GM21529 (cell line): ENCODE data around the gene HSCB.
"Not testable (repeated sequence)": the region's sequence is repeated elsewhere in the genome, so short reads cannot be mapped to it uniquely, and the experiment has no call there.

Source experiments
- ATAC-seq: cut with Tn5 transposase; IDR thresholded peaks from one replicate; pipeline ENCODE4 v1.9.1; 2021; ENCODE audit not compliant: unreplicated experiment

The HSCB gene

GRCh38 chr22:28738876-28739275 lies 3.0 kb upstream of the HSCB start:
- ATAC-seq, result not testable (repeated sequence)

DNA sequence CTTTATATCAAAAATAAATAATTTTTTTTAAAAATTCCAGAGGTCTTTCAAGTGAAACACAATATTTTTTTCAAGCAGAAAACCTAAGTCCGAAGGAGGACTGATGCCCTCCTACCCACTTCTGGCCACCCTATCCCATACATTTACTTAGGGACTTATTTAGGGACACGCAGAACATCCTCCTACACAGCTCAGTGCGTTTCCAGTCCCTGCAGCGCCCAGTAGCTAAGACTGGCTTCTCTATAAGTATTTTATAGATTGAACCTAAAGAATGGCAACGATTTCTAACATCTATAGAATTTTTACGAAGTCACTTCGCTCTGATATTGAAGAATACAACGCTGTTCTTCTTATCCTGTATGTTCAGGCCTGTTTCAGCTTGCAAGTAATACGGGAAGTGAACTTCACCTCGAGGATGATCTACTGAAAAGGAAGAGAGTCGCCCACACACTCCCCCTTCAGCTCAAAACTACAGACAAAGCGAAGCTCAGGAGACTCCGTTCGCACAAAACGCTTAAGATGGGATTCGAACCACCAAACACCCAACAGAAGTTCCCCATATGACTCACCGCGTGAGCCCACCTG lies 547 bp upstream of the HSCB start:
- no peak for ATAC-seq

DNA sequence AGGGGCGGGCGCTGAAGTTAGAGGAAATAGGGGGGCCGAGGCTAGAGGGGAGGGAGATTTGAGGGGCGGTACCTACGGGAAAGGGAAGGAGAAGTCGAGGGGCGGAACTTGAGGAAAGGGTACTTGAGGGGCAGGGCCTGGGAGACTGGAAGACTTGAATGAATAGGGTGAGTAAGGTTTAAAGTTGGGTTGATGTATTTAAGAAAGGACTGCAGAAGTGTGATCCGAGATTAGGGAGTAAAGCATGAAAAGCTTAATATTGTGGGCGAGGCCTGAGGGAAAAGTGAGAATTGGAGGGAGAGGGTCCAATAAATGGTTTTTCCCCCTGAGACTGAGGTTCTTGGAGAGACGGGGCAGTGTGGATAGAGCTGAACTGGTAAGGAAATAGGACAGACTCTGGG lies 723 bp downstream of the HSCB start:
- no peak for ATAC-seq

DNA sequence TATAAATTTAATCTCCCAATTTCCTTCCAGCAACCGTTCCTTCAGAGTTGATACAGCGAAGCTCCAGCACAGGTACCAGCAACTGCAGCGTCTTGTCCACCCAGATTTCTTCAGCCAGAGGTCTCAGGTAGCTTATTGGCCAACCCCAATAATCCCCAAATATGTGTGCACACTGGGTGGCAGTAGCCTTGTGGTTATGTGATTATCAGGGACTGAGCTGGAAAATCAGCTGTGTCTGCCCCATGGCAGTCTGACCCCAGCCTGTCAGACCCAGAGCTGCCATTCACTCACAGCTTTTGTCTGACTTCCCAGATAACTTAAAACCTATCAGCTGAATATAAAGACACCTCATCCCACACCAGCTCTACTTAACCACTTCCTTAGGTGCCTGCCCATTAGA lies 2.0 kb downstream of the HSCB start:
- ATAC-seq, result no peak

DNA sequence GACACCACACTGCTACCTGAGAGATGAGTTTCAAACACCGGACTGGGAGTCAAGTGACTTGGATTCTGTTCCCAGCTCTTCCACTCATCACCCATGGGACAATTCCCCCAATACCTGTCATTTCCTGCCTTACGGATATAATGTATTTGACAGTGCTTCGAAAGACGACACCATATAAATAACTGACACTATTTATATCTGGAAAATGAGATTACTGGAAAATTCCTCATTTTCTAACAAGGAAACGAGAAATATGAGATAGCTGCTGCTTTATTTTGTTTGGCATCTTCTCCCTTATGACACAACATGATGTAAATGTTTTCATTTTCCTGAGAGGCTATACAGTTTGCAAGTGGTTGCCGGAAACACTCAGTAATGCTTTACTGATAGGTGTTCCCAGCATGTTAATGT lies 8.6 kb downstream of the HSCB start:
- no peak for ATAC-seq

DNA sequence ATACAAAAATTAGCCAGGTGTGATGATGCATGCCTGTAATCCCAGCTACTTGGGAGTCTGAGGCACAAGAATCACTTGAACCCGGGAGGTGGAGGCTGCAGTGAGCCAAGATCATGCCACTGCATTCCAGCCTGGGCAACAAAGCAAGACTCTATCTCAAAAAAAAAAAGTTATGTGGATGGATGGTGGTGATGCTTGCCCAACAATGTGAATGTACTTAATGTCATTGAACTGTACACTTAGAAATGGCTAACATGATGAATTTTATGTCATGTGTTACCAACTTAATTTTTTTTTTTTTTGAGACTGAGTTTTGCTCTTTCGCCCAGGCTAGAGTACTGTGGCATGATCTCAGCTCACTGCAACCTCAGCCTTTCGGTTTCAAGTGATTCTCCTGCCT lies 12.7 kb downstream of the HSCB start:
- ATAC-seq, result not testable (repeated sequence)

- ATAC-seq, result no peak
Observed at GRCh38 chr22:28759861-28760560, 18.2 kb downstream of the HSCB start.

DNA sequence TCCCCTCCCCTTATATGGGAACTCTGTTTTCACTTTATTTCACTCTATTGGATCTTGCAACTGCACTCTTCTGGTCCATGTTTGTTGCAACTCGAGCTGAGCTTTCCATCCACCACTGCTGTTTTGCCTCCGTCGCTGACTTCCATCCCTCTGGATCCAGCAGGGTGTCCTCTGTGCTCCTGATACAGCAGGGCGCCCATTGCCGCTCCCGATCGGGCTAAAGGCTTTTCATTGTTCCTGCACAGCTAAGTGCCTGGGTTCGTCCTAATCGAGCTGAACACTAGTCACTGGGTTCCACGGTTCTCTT lies 19.6 kb downstream of the HSCB start:
- no peak for ATAC-seq

DNA sequence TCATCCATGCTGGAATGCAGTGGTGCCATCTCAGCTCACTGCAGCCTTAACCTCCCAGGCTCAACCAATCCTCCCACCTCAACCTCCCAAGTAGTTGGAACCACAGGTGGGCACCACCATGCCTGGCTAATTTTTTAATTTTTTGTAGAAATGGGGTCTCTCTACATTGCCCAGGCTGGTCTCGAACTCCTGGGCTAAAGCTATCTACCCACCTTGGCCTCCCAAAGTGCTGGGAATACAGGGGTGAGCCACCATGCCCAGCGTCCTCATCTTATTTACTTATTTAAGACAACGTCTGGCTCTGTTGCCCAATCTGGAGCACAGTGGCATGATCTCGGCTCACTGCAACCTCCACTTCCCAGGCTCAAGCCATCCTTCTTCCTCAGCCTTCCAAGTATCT lies 20.2 kb downstream of the HSCB start:
- not testable (repeated sequence) for ATAC-seq

DNA sequence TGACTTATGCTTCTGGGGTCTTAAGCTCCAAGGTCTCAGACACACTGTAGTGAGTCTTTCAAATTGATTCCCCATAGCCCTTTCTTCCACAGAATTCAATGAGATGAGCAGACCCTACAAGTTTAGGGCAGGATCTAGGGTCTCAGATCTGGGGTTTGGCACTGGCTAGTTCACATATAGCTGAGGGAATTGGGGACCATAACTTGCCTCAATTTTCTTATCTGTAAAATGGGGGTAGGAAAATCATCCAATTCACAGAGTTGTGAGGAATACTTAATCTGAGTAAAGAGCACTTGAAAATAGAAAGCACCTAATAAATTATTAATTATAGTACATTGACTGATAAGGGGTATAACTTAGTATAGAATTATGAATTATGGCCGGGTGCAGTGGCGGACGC lies 24.8 kb downstream of the HSCB start:
- no peak for ATAC-seq

GRCh38 chr22:28768701-28769393 lies 27.0 kb downstream of the HSCB start:
- no peak for ATAC-seq

GRCh38 chr22:28769394-28770085 lies 27.7 kb downstream of the HSCB start:
- ATAC-seq, result no peak

DNA sequence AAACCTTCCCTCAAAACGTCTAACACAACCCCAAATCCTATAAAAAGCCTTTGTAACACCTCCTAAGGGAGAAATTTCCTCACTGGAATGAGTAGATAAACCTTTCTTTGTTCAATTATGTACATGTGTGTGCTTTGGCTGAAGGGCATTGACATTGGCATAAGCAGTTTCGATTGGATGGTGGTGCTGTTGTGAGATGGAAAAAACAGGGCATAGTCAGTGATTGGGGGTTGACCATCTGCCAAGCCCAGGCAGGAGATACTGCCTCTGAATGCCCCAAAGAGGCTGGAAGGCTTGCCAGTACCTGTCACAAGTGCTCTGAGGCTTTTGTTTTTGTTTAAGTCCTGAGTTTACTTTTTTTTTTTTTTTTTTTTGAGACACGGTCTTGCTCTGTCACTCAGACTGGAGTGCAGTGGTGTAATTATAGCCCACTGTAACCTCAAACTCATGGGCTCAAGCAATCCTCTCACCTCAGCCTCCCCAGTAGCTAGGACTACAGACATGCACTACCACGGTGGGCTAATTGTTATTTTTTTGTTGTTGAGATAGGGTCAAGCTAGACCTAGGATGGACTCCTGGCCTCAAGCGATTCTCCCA lies 29.5 kb downstream of the HSCB start:
- no peak for ATAC-seq

DNA sequence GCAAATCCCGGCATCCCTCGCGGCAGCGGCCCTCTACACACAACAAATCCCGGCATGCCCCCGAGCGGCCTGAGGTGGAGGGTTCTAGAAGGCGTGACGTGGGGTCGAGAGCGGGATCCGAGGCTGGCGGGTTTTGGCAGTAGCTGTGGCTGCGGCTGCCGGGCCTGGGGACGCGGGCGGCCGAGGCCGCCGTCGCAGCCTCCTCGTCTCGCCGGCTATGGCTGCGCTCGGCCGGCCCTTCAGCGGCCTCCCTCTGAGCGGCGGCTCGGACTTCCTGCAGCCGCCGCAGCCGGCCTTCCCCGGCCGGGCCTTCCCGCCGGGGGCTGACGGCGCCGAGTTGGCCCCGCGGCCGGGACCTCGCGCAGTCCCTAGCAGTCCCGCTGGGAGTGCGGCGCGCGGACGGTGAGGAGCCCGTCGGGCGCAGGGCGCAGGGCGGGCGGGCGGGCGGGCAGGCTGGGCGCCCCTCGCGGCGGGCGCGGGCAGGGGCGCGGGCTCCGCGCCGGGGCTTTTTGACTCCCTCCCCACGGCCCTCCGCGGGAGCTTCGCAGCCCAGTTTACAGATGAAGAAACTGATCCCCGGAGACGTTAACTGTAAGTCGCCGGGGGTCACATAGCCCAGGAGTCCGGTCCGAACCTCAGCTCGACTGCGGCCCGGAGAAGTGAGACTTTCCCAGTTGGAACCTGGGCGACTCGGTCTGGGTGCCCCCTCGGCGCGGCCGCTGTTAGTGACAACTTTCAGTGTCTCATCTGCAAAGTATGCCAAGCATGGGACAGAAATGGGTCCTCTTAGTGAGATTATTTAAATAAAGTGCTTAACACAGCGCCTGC lies 31.0 kb downstream of the HSCB start, which contains the start of gene CCDC117:
CCDC117 (plus strand) TSS at position 63 of the 828 bp plus-strand sequence; CDS start at position 218, 155 bp downstream.
- peak; percentile 86 for ATAC-seq

DNA sequence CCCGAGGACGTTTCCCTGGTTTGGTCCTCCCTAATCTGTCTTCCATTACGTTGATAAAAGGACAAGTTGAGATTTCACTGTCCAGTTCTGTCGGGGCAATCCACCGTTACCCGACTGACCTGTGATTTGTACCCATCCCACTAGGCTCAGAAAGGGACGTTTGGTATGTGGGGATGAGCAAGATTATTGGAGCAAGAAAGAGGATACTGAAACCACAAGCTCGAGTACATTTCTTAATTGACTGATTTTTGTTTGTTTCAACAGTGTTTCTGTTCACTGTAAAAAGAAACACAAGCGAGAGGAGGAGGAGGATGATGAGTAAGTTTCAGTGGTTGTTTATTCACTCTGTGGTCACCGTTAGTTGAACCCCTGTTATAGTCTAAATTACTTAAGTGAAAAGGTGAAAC lies 31.6 kb downstream of the HSCB start:
- ATAC-seq, result peak; percentile 18

- ATAC-seq, result no peak
Observed at GRCh38 chr22:28774378-28774777, 32.5 kb downstream of the HSCB start.

GRCh38 chr22:28779833-28780232 lies 38.0 kb downstream of the HSCB start:
- no peak for ATAC-seq

GRCh38 chr22:28780296-28780695 lies 38.5 kb downstream of the HSCB start:
- no peak for ATAC-seq

GRCh38 chr22:28783786-28784671 lies 42.2 kb downstream of the HSCB start:
- ATAC-seq, result no peak

- ATAC-seq, result no peak
Observed at GRCh38 chr22:28788601-28789000, 46.8 kb downstream of the HSCB start.
